MCF 10A (cell line): ENCODE data around the gene FBXO40. TPM values are rescaled to one million over a fixed set of nuclear protein-coding genes. Genes with fewer than 3 reads are reported as not detected.

Source experiments
- BruUV-seq: library from RNA; stranded (reverse); fragments of 400-500 nt; replicated peaks from 2 replicates; lab custom pipeline; 2021; lab: Mats Ljungman, UMichigan
- CTCF ChIA-PET: fragments of 300-600 bp; sonication (Branson Sonifier 250); formaldehyde crosslinking; extraction: SDS; loops from one replicate; lab custom pipeline; 2021; ENCODE audit warnings: antibody characterized with exemption, inconsistent platforms; lab: Yijun Ruan, JAX
- POLR2A ChIA-PET: fragments of 300-600, 350-650 bp; sonication (Branson Sonifier 250); formaldehyde crosslinking; extraction: SDS; loops from one replicate; lab custom pipeline; 2020; ENCODE audit warnings: antibody characterized with exemption, inconsistent platforms; lab: Yijun Ruan, JAX
- DNase-seq: peaks from one replicate; pipeline ENCODE4 v3.0.0-alpha.2; 2018; ENCODE audit not compliant: unreplicated experiment
- H3K27ac Mint-ChIP-seq: one replicate; pipeline ENCODE4 v1.8.0; 2022; ENCODE audit warnings: mild to moderate bottlenecking, low read depth, mixed read lengths; ENCODE audit not compliant: unreplicated experiment
- H3K27me3 Mint-ChIP-seq: one replicate; pipeline ENCODE4 v1.8.0; 2022; ENCODE audit warnings: mixed read lengths; ENCODE audit not compliant: insufficient read depth, unreplicated experiment
- H3K36me3 Mint-ChIP-seq: one replicate; pipeline ENCODE4 v1.8.0; 2022; ENCODE audit warnings: mild to moderate bottlenecking, moderate library complexity, mixed read lengths; ENCODE audit not compliant: insufficient read depth, unreplicated experiment
- H3K4me1 Mint-ChIP-seq: one replicate; pipeline ENCODE4 v1.8.0; 2022; ENCODE audit warnings: mixed read lengths; ENCODE audit not compliant: insufficient read depth, unreplicated experiment
- H3K4me3 Mint-ChIP-seq: one replicate; pipeline ENCODE4 v1.8.0; 2022; ENCODE audit warnings: mild to moderate bottlenecking, moderate library complexity, mixed read lengths; ENCODE audit not compliant: unreplicated experiment
- H3K9me3 Mint-ChIP-seq: one replicate; pipeline ENCODE4 v1.8.0; 2022; ENCODE audit warnings: mixed read lengths; ENCODE audit not compliant: unreplicated experiment
- intact Hi-C: fragments of 100-400 bp; cut with micrococcal nuclease; formaldehyde crosslinking; loops from 2 replicates; pipeline ENCODE4 v1.14.1; 2022
- total RNA-seq: library from RNA; stranded (reverse); gene quantifications from 2 replicates; pipeline ENCODE4 v1.2.3, GENCODE V29; 2022
- TF ChIP-seq, protein P1 (sequence below): fragments of 200-600 bp; IDR thresholded peaks from one replicate; pipeline ENCODE4 v1.8.0; 2022; ENCODE audit warnings: antibody characterized with exemption, mild to moderate bottlenecking; ENCODE audit not compliant: unreplicated experiment

The FBXO40 gene
- total RNA-seq, 1 experiment from 2014 or later: not detected

DNA sequence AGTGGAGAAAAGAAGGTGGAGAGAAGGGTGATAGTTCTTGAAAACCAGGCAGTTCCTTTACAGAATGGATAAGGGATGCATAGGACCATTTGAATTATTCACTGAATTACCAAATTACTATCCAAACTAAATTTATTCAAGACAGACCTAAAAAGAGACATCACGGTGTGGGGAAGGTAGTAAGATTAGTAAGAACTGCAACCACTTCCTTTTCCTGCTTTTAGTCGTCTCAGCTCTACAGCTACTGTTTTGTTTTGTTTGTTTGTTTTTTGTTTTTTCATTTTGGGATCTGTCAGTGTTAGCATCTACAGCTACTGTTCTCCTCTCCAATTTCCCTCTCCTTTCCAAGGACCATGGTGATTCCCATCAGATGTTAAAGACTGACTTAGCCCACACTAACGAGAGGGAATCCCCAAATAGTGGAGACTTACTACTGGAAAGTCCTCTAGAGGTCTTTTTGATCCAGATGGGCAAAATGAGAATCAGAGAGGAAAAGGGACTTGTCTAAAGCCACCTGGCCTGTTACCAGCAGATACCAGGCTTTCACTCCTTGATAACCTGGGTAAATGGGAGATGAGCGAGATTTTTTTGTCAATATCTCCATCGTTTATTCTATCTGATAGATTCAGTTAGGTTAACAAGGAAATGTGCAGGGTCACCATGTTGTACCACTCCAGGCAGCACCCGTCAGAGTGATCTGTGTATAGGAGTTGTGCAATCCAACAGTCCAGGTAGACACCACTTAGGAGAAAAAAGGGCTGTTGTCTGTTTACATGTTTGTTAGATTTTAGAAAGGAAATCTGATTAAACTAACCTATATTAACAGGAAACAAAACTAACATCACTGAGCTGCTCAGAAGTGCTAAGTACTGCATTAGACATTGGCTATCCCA, 61.6 kb downstream of the FBXO40 start:
- Mint-ChIP-seq H3K27ac (no peak overlapping the region), H3K36me3 (no peaks in the 10 kb centered on the region), H3K4me1 (peaks cover 8% of the 10 kb centered on the region), H3K4me3 (no peak overlapping the region), H3K27me3 (no peaks in the 10 kb centered on the region), H3K9me3 (no peaks in the 10 kb centered on the region)
- no peak for DNase-seq
- TF ChIP-seq, protein P1, sequence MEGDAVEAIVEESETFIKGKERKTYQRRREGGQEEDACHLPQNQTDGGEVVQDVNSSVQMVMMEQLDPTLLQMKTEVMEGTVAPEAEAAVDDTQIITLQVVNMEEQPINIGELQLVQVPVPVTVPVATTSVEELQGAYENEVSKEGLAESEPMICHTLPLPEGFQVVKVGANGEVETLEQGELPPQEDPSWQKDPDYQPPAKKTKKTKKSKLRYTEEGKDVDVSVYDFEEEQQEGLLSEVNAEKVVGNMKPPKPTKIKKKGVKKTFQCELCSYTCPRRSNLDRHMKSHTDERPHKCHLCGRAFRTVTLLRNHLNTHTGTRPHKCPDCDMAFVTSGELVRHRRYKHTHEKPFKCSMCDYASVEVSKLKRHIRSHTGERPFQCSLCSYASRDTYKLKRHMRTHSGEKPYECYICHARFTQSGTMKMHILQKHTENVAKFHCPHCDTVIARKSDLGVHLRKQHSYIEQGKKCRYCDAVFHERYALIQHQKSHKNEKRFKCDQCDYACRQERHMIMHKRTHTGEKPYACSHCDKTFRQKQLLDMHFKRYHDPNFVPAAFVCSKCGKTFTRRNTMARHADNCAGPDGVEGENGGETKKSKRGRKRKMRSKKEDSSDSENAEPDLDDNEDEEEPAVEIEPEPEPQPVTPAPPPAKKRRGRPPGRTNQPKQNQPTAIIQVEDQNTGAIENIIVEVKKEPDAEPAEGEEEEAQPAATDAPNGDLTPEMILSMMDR: no peak
- ChIA-PET CTCF (interaction anchor here (0.6 to 1.1 kb wide), 2 partner anchors 15 to 904 kb away, joined by 3 read pairs; no protein-coding TSS in a partner anchor), POLR2A (interaction anchor here (0.6 kb wide), 1 partner anchor 108 kb away, joined by 3 read pairs; no protein-coding TSS in a partner anchor)
- intact Hi-C loops: no loop called here
- BruUV-seq: no TSS peak

DNA sequence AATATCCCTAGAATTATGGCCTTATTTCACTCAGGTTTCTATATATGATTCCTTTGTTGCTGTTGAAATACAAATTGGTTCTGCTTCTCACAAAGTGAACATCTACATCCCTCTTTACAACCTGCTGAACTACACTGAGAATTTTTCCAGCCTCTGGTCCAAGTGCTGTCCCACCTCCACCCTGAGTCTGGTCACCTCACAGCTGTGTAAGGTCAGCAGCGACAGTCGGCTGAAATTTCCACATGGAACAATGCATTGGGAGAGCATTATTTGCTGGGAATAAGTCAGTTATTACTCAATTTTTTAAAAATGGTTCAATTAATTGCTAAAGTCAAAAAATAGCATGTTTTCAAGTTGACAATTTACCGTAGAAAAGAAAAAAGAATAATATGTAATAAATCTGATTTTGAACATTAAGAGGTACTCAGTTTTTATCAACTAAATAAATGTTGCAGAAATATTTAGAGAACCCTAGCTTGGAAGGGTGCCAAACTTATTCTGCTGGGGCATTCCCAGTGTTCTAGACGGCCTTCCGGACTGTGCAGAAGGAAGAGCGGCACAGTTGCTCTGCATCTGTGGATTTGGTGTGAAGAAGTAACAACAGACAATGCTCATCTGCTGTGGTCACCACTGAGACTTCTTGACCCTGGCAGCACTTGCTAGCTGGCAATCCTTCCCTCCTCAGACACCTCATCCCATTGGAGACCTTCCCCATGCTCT, 65.7 kb downstream of the FBXO40 start:
- Mint-ChIP-seq H3K36me3 (peaks cover 28% of the 10 kb centered on the region), H3K4me1 (no peaks in the 10 kb centered on the region), H3K27ac (no peak overlapping the region), H3K9me3 (no peaks in the 10 kb centered on the region), H3K4me3 (no peak overlapping the region), H3K27me3 (no peaks in the 10 kb centered on the region)
- DNase-seq: no peak
- BruUV-seq: no TSS peak
- ChIA-PET POLR2A (interaction anchor here (1.9 kb wide), 1 partner anchor 10 kb away, joined by 8 read pairs; no protein-coding TSS in a partner anchor), CTCF (no interaction called here)
- TF ChIP-seq, protein P1: no peak
- intact Hi-C loops: no loop called here

DNA sequence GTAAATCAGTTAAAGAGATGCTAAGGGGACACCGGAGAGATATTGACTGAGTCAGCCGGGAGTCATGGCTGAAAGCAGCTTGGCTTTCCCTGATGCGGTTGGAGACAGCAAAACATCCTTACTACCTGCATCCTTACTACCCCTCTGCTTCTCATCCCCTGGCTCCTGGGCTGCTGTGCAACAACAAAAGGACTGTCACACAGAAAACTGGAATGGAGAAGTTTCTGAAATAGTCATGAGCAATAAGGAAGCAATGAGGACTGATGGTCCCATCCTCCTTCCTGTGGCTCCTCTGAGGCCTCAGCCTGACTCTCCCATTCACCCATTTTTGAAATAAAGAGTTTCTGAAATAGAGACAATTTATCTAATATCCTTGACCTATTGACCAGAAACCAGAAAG, 66.4 kb downstream of the FBXO40 start:
- H3K27me3 Mint-ChIP-seq: no peaks in the 10 kb centered on the region
- no peaks in the 10 kb centered on the region for H3K9me3 Mint-ChIP-seq
- no peak overlapping the region for H3K4me3 Mint-ChIP-seq
- no TSS peak for BruUV-seq
- intact Hi-C loops: no loop called here
- no peak for DNase-seq
- peaks cover 35% of the 10 kb centered on the region for H3K36me3 Mint-ChIP-seq
- H3K27ac Mint-ChIP-seq: no peak overlapping the region
- TF ChIP-seq, protein P1: no peak
- no peaks in the 10 kb centered on the region for H3K4me1 Mint-ChIP-seq
- POLR2A ChIA-PET: interaction anchor here (1.9 kb wide), 1 partner anchor 10 kb away, joined by 8 read pairs; no protein-coding TSS in a partner anchor
- CTCF ChIA-PET: no interaction called here
